ENCODE measurements around the gene EYS.
"Not testable (repeated sequence)": the region's sequence is repeated elsewhere in the genome, so short reads cannot be mapped to it uniquely, and the experiment has no call there.

Gene EYS

GRCh38 chr6:64000818-64001491, 1706.1 kb downstream of the EYS start:
- DNase-seq = no peak

GRCh38 chr6:63999613-64000012, 1707.4 kb downstream of the EYS start:
- no peak for DNase-seq

- no peak for DNase-seq
These were observed 1708.0 kb downstream of the EYS start for GRCh38 chr6:63998991-63999390.

GRCh38 chr6:63997734-63998133, 1709.3 kb downstream of the EYS start:
- DNase-seq = no peak

- no peak for DNase-seq
These were observed 1709.8 kb downstream of the EYS start for GRCh38 chr6:63997221-63997620.

GRCh38 chr6:63985223-63985622, 1721.8 kb downstream of the EYS start:
- no peak for DNase-seq

- DNase-seq = no peak
These were observed 1731.3 kb downstream of the EYS start for GRCh38 chr6:63975699-63976098.

GRCh38 chr6:63968650-63969049, 1738.4 kb downstream of the EYS start:
- DNase-seq = no peak

- DNase-seq = no peak
These were observed 1742.7 kb downstream of the EYS start for GRCh38 chr6:63964366-63964765.

GRCh38 chr6:63963769-63964315, 1743.2 kb downstream of the EYS start:
- DNase-seq = no peak

- DNase-seq = not testable (repeated sequence)
These were observed 1753.5 kb downstream of the EYS start for GRCh38 chr6:63953336-63954021.

GRCh38 chr6:63947792-63948529, 1759.1 kb downstream of the EYS start:
- no peak for DNase-seq

GRCh38 chr6:63945987-63946386, 1761.0 kb downstream of the EYS start:
- no peak for DNase-seq

GRCh38 chr6:63943826-63944225, 1763.2 kb downstream of the EYS start:
- no peak for DNase-seq

GRCh38 chr6:63941747-63942470, 1765.1 kb downstream of the EYS start:
- no peak for DNase-seq

GRCh38 chr6:63940056-63940455, 1767.0 kb downstream of the EYS start:
- DNase-seq = no peak

- no peak for DNase-seq
These were observed 1770.6 kb downstream of the EYS start for GRCh38 chr6:63936399-63936798.

GRCh38 chr6:63935732-63936131, 1771.3 kb downstream of the EYS start:
- DNase-seq = no peak

GRCh38 chr6:63933948-63934347, 1773.1 kb downstream of the EYS start:
- not testable (repeated sequence) for DNase-seq

- no peak for DNase-seq
These were observed 1776.2 kb downstream of the EYS start for GRCh38 chr6:63930848-63931247.

- no peak for DNase-seq
These were observed 1777.9 kb downstream of the EYS start for GRCh38 chr6:63929111-63929510.

GRCh38 chr6:63928613-63929012, 1778.4 kb downstream of the EYS start:
- DNase-seq = no peak
